ENCODE data around the gene ZNF275. TPM values are rescaled to one million over a fixed set of nuclear protein-coding genes. Genes with fewer than 3 reads are reported as not detected.

ZNF275 gene
- total RNA-seq, 1 donor from 2014 or later = 7.5 TPM

DNA sequence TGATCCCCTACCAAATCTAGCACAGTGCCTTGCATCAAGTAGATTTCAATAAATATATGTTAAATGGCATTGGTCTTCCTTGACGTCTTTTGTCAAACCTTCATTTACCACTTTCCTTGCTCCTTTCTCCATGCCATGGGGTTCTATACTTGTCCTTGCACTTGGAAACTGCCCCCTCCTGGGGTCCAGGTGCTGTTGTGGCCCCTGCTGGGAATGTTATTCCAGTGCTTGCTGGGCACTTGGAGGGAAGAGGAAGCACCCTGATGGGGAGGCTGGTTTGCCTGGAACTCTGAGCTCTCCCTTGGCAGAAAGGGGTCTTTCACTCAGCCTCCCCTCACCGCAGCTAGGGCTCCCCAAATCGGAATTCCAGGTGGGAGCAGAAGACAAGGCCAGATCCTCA, 18.9 kb downstream of the ZNF275 start:
- Histone ChIP-seq H2AFZ (replicated peaks) (no peak overlapping the region), H3K79me2 (ENCODE audit: low read depth) (no peaks in the 10 kb centered on the region), H3K36me3 (no peaks in the 10 kb centered on the region), H3K4me2 (no peak overlapping the region), H3K4me3 (no peak overlapping the region), H3K27me3 (no peaks in the 10 kb centered on the region), H4K20me1 (ENCODE audit: low read depth) (no peaks in the 10 kb centered on the region), H3K9ac (no peak overlapping the region), H3K27ac (no peak overlapping the region), H3K4me1 (no peaks in the 10 kb centered on the region), H3K9me3 (ENCODE audit: low read depth) (no peaks in the 10 kb centered on the region), H3F3A (ENCODE audit: low read depth) (no peaks in the 10 kb centered on the region)
- Mint-ChIP-seq H3K4me1 (no peaks in the 10 kb centered on the region), H3K4me3 (no peak overlapping the region), H3K27me3 (ENCODE audit: insufficient read depth, low read depth) (no peaks in the 10 kb centered on the region), H3K36me3 (peaks cover 15% of the 10 kb centered on the region), H3K9me3 (peaks cover 41% of the 10 kb centered on the region), H3K27ac (no peak overlapping the region)
- TF ChIP-seq EZH2 (IDR thresholded peaks at IDR 0.05) (no peak), EZH2phosphoT487 (IDR thresholded peaks at IDR 0.05) (no peak)
- TF ChIP-seq, protein P1, sequence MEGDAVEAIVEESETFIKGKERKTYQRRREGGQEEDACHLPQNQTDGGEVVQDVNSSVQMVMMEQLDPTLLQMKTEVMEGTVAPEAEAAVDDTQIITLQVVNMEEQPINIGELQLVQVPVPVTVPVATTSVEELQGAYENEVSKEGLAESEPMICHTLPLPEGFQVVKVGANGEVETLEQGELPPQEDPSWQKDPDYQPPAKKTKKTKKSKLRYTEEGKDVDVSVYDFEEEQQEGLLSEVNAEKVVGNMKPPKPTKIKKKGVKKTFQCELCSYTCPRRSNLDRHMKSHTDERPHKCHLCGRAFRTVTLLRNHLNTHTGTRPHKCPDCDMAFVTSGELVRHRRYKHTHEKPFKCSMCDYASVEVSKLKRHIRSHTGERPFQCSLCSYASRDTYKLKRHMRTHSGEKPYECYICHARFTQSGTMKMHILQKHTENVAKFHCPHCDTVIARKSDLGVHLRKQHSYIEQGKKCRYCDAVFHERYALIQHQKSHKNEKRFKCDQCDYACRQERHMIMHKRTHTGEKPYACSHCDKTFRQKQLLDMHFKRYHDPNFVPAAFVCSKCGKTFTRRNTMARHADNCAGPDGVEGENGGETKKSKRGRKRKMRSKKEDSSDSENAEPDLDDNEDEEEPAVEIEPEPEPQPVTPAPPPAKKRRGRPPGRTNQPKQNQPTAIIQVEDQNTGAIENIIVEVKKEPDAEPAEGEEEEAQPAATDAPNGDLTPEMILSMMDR (IDR thresholded peaks at IDR 0.05) = no peak
- no peak for DNase-seq (ENCODE audit: low spot score)

DNA sequence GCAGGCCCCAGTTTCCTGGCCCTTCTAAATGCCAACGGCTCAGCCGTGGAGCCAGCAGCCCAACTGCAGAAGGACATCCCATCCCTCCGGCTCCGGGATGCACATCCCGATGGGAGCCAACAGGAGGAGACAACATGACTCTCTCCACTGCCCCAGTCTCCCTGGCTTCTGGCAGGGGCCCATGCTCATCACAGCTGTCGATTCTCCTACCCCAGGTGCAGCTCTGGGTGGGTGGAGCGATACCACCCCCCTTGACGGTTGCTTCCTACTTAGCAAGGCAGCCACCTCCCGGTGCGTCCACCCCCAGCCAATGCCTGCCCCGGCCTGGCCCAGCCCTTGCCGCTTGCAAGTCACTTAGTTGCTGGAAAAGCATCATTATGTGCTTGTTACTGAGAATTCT, 19.5 kb downstream of the ZNF275 start:
- H3K4me2 ChIP-seq = no peak overlapping the region
- no peaks in the 10 kb centered on the region for H4K20me1 ChIP-seq (ENCODE audit: low read depth)
- H3K27ac Mint-ChIP-seq = no peak overlapping the region
- no peaks in the 10 kb centered on the region for H3K36me3 ChIP-seq
- H3K27me3 ChIP-seq = no peaks in the 10 kb centered on the region
- TF ChIP-seq, protein P1 (IDR thresholded peaks at IDR 0.05) = peak; percentile 9
- no peak for TF ChIP-seq EZH2 (IDR thresholded peaks at IDR 0.05)
- H3K27ac ChIP-seq = no peak overlapping the region
- peak; percentile 9 for DNase-seq (ENCODE audit: low spot score)
- no peak overlapping the region for H3K4me3 ChIP-seq
- H3K4me1 ChIP-seq = no peaks in the 10 kb centered on the region
- H3K36me3 Mint-ChIP-seq = peaks cover 13% of the 10 kb centered on the region
- no peaks in the 10 kb centered on the region for H3K9me3 ChIP-seq (ENCODE audit: low read depth)
- no peaks in the 10 kb centered on the region for H3K27me3 Mint-ChIP-seq (ENCODE audit: insufficient read depth, low read depth)
- no peaks in the 10 kb centered on the region for H3F3A ChIP-seq (ENCODE audit: low read depth)
- no peak overlapping the region for H3K9ac ChIP-seq
- H2AFZ ChIP-seq (replicated peaks) = no peak overlapping the region
- no peak overlapping the region for H3K4me3 Mint-ChIP-seq
- no peaks in the 10 kb centered on the region for H3K79me2 ChIP-seq (ENCODE audit: low read depth)
- no peaks in the 10 kb centered on the region for H3K4me1 Mint-ChIP-seq
- H3K9me3 Mint-ChIP-seq = peaks cover 38% of the 10 kb centered on the region

DNA sequence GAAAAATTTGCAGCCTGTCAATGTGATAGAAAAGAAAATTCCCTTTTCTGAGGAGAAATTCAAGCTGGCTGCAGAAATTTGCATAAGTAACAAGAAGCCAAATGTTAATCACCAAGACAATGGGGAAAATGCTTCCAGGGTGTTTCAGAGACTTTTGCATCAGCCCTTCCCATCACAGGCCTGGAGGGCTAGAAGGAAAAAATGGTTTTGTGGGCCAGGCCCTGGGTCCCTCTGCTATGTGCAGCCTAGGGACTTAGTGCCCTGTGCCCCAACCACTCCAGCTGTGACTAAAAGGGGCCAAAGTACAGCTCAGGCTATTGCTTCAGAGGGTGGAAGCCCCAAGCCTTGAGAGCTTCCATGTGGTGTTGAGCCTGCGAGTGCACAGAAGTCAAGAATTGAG, 23.9 kb downstream of the ZNF275 start:
- H3F3A ChIP-seq (ENCODE audit: low read depth) = no peaks in the 10 kb centered on the region
- peaks cover 2% of the 10 kb centered on the region for H3K36me3 Mint-ChIP-seq
- no peak overlapping the region for H3K4me2 ChIP-seq
- no peaks in the 10 kb centered on the region for H3K9me3 ChIP-seq (ENCODE audit: low read depth)
- H3K27ac Mint-ChIP-seq = no peak overlapping the region
- no peak overlapping the region for H3K27ac ChIP-seq
- peaks cover 3% of the 10 kb centered on the region for H3K27me3 Mint-ChIP-seq (ENCODE audit: insufficient read depth, low read depth)
- H3K4me1 ChIP-seq = no peaks in the 10 kb centered on the region
- H3K79me2 ChIP-seq (ENCODE audit: low read depth) = no peaks in the 10 kb centered on the region
- H3K9me3 Mint-ChIP-seq = peaks cover 40% of the 10 kb centered on the region
- no peak overlapping the region for H3K9ac ChIP-seq
- no peak overlapping the region for H3K4me3 ChIP-seq
- H3K27me3 ChIP-seq = no peaks in the 10 kb centered on the region
- H3K36me3 ChIP-seq = no peaks in the 10 kb centered on the region
- TF ChIP-seq EZH2phosphoT487 (IDR thresholded peaks at IDR 0.05) (no peak), EZH2 (IDR thresholded peaks at IDR 0.05) (no peak)
- TF ChIP-seq, protein P1 (IDR thresholded peaks at IDR 0.05) = no peak
- DNase-seq (ENCODE audit: low spot score) = no peak
- no peak overlapping the region for H3K4me3 Mint-ChIP-seq
- no peaks in the 10 kb centered on the region for H4K20me1 ChIP-seq (ENCODE audit: low read depth)
- no peak overlapping the region for H2AFZ ChIP-seq (replicated peaks)
- peaks cover 3% of the 10 kb centered on the region for H3K4me1 Mint-ChIP-seq
